PFSK-1 (cell line): ENCODE data around the gene CREB3L2.

Experiments used
- FOXP2 ChIP-seq: optimal IDR thresholded peaks from 2 replicates; pipeline ENCODE3; 2011; ENCODE audit warnings: borderline replicate concordance, control low read depth, inconsistent platforms; ENCODE audit not compliant: insufficient read depth; ENCODE audit errors: extremely low read length, extremely low read depth
- POLR2AphosphoS5 ChIP-seq: IDR thresholded peaks from 2 replicates; pipeline ENCODE4 v1.6.1; 2012; ENCODE audit warnings: low read depth, mild to moderate bottlenecking, control low read depth, low read length, moderate library complexity
- SIN3A ChIP-seq: IDR thresholded peaks from 2 replicates; pipeline ENCODE4 v1.6.1; 2012; ENCODE audit warnings: mild to moderate bottlenecking, low read length, moderate library complexity, borderline replicate concordance; ENCODE audit not compliant: insufficient read depth
- TAF1 ChIP-seq: IDR thresholded peaks from 2 replicates; pipeline ENCODE4 v1.6.1; 2012; ENCODE audit warnings: low read length, control low read depth, borderline replicate concordance; ENCODE audit not compliant: insufficient read depth
- TF ChIP-seq, protein P1 (sequence below), 2 experiments: IDR thresholded peaks; 2 replicates each; pipeline versions ENCODE4 v1.6.1 to v1.8.0; 2011 to 2012; ENCODE audit warnings: low read depth in 2 of 2, low read length in 2 of 2, control low read depth in 1 of 2, inconsistent platforms in 1 of 2, mild to moderate bottlenecking in 1 of 2, moderate library complexity in 1 of 2; ENCODE audit not compliant: insufficient read depth in 1 of 2

CREB3L2 gene

DNA sequence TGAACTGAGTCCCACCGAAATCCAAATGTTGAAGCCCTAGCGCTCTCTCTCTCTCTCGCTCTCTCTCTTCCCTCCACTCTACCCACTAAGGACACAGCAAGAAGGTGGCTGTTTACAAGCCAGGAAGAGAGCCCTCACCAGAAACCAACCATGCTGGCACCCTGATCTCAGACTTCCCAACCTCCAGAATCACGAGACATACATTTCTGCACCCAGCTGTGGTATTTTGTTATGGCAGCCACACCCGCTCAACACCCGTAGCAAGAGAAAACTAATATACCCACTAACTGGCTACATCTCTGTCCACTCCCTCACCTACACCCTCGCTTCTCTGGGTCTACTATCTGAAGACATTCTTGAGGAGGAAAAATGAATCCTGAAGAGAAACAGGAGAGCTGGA lies 54.8 kb downstream of the CREB3L2 start:
- TF ChIP-seq, protein P1, sequence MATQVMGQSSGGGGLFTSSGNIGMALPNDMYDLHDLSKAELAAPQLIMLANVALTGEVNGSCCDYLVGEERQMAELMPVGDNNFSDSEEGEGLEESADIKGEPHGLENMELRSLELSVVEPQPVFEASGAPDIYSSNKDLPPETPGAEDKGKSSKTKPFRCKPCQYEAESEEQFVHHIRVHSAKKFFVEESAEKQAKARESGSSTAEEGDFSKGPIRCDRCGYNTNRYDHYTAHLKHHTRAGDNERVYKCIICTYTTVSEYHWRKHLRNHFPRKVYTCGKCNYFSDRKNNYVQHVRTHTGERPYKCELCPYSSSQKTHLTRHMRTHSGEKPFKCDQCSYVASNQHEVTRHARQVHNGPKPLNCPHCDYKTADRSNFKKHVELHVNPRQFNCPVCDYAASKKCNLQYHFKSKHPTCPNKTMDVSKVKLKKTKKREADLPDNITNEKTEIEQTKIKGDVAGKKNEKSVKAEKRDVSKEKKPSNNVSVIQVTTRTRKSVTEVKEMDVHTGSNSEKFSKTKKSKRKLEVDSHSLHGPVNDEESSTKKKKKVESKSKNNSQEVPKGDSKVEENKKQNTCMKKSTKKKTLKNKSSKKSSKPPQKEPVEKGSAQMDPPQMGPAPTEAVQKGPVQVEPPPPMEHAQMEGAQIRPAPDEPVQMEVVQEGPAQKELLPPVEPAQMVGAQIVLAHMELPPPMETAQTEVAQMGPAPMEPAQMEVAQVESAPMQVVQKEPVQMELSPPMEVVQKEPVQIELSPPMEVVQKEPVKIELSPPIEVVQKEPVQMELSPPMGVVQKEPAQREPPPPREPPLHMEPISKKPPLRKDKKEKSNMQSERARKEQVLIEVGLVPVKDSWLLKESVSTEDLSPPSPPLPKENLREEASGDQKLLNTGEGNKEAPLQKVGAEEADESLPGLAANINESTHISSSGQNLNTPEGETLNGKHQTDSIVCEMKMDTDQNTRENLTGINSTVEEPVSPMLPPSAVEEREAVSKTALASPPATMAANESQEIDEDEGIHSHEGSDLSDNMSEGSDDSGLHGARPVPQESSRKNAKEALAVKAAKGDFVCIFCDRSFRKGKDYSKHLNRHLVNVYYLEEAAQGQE (IDR thresholded peaks at IDR 0.05; ENCODE audit: insufficient read depth in 1 of 2, low read depth in 2 of 2, low read length in 2 of 2): no peak
- TF ChIP-seq FOXP2: no peak
- no peak for TF ChIP-seq SIN3A
- no peak for TF ChIP-seq TAF1
- no peak for TF ChIP-seq POLR2AphosphoS5

DNA sequence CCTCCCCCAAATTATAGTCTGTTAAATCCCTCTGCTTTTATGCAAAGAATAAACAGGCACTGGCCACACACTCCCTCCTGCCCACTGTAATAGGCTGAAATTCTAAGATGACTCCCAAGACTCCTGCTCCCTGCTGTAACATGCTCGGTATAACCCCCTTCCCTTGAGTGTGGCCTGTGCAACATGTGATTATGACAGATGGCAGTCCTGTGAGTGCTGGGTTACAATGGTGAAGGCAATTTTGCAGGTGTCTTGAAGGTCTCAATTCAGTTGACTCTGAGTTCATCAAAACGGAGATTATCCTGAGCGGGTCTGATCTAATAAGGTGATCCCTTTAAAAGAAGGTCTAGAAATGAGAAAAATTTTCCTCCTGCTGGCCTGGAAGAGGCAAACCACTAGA lies 55.9 kb downstream of the CREB3L2 start:
- no peak for TF ChIP-seq POLR2AphosphoS5
- TF ChIP-seq, protein P1 (IDR thresholded peaks at IDR 0.05; ENCODE audit: insufficient read depth in 1 of 2, low read depth in 2 of 2, low read length in 2 of 2): no peak
- no peak for TF ChIP-seq TAF1
- TF ChIP-seq FOXP2: no peak
- TF ChIP-seq SIN3A: no peak

DNA sequence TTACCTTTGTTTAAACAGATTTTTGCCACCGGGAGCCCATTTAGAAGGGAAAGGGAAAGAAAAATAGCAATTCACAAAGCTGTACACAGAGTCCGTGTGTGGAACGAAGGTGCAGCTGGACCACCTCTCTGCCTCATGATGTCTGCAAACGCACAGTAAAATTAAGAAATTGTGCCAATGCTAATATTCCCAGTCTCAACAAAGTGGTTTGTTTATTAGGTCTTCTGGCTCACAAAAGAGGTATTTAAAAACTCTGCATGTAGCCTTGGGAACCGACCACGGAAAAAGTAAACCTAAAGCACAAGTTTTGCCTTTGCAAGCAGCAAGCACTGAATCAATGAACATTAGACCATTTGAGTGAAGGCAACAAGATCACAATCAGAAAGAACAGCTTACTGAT lies 57.7 kb downstream of the CREB3L2 start:
- no peak for TF ChIP-seq POLR2AphosphoS5
- no peak for TF ChIP-seq TAF1

DNA sequence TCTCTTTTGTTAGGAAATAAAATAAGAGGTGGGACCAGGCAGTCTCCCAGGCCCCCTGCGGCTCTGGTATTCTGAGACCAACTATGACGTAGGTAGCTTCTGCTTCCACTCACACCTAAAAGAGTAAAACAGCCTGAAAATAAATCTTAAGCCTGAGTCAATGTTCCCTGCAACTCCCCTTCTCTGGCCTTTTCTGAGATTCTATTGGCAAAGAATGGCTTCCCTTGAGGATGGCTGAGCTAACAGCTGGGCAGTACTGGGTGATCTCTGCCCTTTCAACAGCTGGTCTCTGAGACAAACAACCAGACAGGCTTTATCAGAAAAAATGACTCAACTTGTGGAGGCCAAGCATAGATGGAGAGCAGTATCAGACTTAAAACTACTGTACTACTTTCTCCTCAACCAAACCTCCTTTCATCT lies 58.7 kb downstream of the CREB3L2 start:
- TF ChIP-seq SIN3A (no peak), POLR2AphosphoS5 (no peak), FOXP2 (no peak), TAF1 (no peak)
- TF ChIP-seq, protein P1 (IDR thresholded peaks at IDR 0.05; ENCODE audit: insufficient read depth in 1 of 2, low read depth in 2 of 2, low read length in 2 of 2): no peak

DNA sequence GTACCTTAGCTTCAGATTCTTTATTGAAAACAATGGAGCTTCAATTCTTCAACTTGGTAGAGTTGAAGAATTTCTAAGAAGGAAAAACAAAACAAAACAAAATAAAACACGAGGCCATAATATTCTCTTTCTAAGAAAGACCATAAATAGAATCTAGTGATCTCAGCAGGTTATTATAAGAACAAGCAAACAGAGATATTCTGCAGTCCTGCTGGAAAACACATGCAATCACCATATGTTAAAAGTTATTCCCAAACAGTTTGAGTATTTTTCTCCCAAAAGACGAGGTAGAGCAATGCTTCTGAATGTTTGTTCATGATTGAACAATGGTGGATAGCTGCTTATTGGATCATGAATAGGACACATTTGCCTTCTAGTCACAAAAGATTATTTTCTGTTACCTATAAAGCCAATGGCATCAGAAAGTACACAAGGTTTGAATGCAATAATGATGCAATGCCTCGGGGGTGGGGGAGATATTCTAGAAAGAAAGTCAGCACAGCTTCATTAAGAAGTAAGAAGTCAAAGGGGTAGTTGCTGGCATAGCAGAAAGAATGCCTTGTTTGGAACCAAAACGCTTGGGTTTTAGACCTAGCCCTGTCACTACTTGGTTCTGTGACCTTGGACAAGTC lies 59.3 kb downstream of the CREB3L2 start:
- no peak for TF ChIP-seq POLR2AphosphoS5
- no peak for TF ChIP-seq TAF1
- TF ChIP-seq SIN3A: no peak
- TF ChIP-seq, protein P1 (IDR thresholded peaks at IDR 0.05; ENCODE audit: insufficient read depth in 1 of 2, low read depth in 2 of 2, low read length in 2 of 2): no peak
